DMS153 treated with DMSO at 0.1 percent for 48 hours (cell line): ENCODE results near the gene ABHD3.
"Not testable (repeated sequence)": the region's sequence is repeated elsewhere in the genome, so short reads cannot be mapped to it uniquely, and the experiment has no call there.

Experiments
- DNase-seq: peaks from one replicate; lab custom pipeline; 2025; ENCODE audit not compliant: unreplicated experiment; lab: John Stamatoyannopoulos, UW

The ABHD3 gene

GRCh38 chr18:21653361-21653760 is 51.2 kb downstream of the ABHD3 start:
- DNase-seq, result no peak

- no peak for DNase-seq
Observed at GRCh38 chr18:21652073-21652472, 52.5 kb downstream of the ABHD3 start.

GRCh38 chr18:21650311-21650710 is 54.3 kb downstream of the ABHD3 start:
- no peak for DNase-seq

- not testable (repeated sequence) for DNase-seq
Observed at GRCh38 chr18:21640375-21640774, 64.2 kb downstream of the ABHD3 start.

- DNase-seq, result no peak
Observed at GRCh38 chr18:21638822-21639221, 65.8 kb downstream of the ABHD3 start.

- DNase-seq, result no peak
Observed at GRCh38 chr18:21636769-21637168, 67.8 kb downstream of the ABHD3 start.

- no peak for DNase-seq
Observed at GRCh38 chr18:21634588-21635199, 69.9 kb downstream of the ABHD3 start.

GRCh38 chr18:21632393-21632792 is 72.2 kb downstream of the ABHD3 start:
- no peak for DNase-seq

- no peak for DNase-seq
Observed at GRCh38 chr18:21629089-21629832, 75.3 kb downstream of the ABHD3 start.

GRCh38 chr18:21621640-21622039 is 82.9 kb downstream of the ABHD3 start:
- not testable (repeated sequence) for DNase-seq

- peak; percentile 73 for DNase-seq
Observed at GRCh38 chr18:21612125-21613039, 92.2 kb downstream of the ABHD3 start, which contains the start of gene SNRPD1. Gene SNRPD1, plus strand, starts transcription at chr18:21612314. Its CDS starts 116 bp downstream, at chr18:21612430.

GRCh38 chr18:21611401-21612124 is 93.0 kb downstream of the ABHD3 start:
- DNase-seq, result not testable (repeated sequence)

GRCh38 chr18:21605213-21605612 is 99.4 kb downstream of the ABHD3 start:
- DNase-seq, result no peak

GRCh38 chr18:21604671-21605070 is 99.9 kb downstream of the ABHD3 start:
- no peak for DNase-seq

- DNase-seq, result no peak
Observed at GRCh38 chr18:21602299-21602587, 102.3 kb downstream of the ABHD3 start.
